ENCODE measurements around the gene DNAJB13. TPM values are rescaled to one million over a fixed set of nuclear protein-coding genes. Genes with fewer than 3 reads are reported as not detected.
A peak's percentile ranks its signal among the peaks of the same experiment; 100 is the strongest.
"Not testable (repeated sequence)": the region's sequence is repeated elsewhere in the genome, so short reads cannot be mapped to it uniquely, and the experiment has no call there.

Gene DNAJB13
- total and polyA plus RNA-seq, 9 donors, result 0.36 to 23.3 (median 2.1) TPM; not detected in 2

DNA sequence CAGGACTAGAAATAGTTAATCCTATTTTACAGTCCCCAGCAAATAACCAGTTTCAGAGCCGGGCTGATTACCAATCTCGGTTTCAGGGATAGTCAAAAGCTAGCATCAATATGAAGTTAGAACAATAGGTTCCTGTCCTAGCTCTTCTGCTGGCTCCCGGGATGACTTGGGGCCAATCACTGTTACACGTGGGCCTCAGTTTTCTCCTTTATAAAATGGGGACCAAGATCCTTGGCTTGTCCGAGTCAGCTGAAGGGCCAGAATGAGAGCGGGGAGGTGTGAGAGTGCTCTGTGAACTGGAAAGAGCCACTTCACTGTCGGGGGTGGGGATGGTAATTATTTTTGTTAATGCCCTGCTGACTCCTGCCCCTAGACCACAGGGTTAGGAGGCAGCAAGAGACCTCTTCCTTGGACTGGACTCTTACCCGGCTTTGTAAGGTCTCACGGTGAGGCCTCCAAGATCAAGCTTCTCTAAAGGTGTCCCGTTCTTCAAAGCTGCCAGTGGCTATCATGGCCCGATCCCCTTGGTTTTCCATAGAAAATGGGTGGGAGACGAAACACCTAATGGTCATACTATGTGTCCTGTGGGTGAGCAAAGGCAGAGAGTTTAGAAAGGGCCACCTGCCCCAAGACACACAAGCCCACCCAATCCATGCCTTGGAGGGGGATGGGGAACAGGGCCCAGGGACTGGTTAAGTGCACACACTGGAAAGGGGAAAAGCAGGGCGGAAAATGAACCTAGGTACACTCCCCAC lies 30.4 kb downstream of the DNAJB13 start:
- no peak overlapping the region for H3K4me3 ChIP-seq
- H3K36me3 ChIP-seq, result no peaks in the 10 kb centered on the region
- H3K27me3 ChIP-seq, result no peaks in the 10 kb centered on the region
- intact Hi-C loops (cut with DNase I), result no loop called here
- no peaks in the 10 kb centered on the region for H3K4me1 ChIP-seq (ENCODE audit: insufficient read depth)
- H3K27ac ChIP-seq, result no peak overlapping the region
- WGBS, 3 donors, result 87 to 90% (median 89%) methylated on average over 13 of the region's 13 CpGs
- TF ChIP-seq, protein P1, sequence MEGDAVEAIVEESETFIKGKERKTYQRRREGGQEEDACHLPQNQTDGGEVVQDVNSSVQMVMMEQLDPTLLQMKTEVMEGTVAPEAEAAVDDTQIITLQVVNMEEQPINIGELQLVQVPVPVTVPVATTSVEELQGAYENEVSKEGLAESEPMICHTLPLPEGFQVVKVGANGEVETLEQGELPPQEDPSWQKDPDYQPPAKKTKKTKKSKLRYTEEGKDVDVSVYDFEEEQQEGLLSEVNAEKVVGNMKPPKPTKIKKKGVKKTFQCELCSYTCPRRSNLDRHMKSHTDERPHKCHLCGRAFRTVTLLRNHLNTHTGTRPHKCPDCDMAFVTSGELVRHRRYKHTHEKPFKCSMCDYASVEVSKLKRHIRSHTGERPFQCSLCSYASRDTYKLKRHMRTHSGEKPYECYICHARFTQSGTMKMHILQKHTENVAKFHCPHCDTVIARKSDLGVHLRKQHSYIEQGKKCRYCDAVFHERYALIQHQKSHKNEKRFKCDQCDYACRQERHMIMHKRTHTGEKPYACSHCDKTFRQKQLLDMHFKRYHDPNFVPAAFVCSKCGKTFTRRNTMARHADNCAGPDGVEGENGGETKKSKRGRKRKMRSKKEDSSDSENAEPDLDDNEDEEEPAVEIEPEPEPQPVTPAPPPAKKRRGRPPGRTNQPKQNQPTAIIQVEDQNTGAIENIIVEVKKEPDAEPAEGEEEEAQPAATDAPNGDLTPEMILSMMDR (IDR thresholded peaks at IDR 0.05), result no peak
- TF ChIP-seq EP300 (IDR thresholded peaks at IDR 0.05), result no peak
- TF ChIP-seq POLR2A (IDR thresholded peaks at IDR 0.05), result no peak
- DNase-seq, result no peak
- H3K9me3 ChIP-seq, result no peaks in the 10 kb centered on the region

DNA sequence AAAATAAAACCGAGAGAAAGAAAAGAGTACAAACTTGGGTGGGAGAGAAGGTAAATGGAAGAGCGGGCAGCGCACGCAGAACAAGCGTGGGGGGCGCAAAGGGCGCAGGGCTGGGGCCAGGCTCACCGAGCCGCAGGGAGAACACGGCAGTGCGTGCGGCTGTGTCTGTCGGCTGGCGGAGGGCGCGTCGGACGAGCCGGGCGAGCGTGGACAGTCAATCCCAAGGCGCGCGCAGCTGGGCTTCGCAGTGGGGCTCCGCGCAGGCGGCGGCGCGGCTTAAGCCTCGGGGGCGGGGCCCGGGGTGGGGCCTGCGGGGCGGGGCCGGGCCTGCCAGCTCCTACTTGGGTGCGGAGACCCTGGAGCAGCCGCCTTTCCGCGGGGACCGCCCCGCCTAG lies 31.8 kb downstream of the DNAJB13 start, which contains the start of gene UCP2:
TSS of gene UCP2 (minus strand) at position 249 of the 395 bp plus-strand sequence. CDS start 4,465 bp downstream, outside the sequence.
- H3K36me3 ChIP-seq, result no peaks in the 10 kb centered on the region
- no peaks in the 10 kb centered on the region for H3K9me3 ChIP-seq
- H3K4me3 ChIP-seq, result peak within 1 kb of the TSS; percentile 36
- peak; percentile 65 to 80 (median 71) for DNase-seq
- no peaks in the 10 kb centered on the region for H3K27me3 ChIP-seq
- intact Hi-C loops (cut with DNase I), result no loop called here
- H3K27ac ChIP-seq, result peak within 1 kb of the TSS in 1 of 2 donors; percentile 58
- no peaks in the 10 kb centered on the region for H3K4me1 ChIP-seq (ENCODE audit: insufficient read depth)
- TF ChIP-seq EP300 (IDR thresholded peaks at IDR 0.05) (no peak), POLR2A (IDR thresholded peaks at IDR 0.05) (no peak)
- TF ChIP-seq, protein P1 (IDR thresholded peaks at IDR 0.05), result no peak
- 0 to 1% (median 0%) methylated on average over 42 to 43 of the region's 43 CpGs for WGBS, 3 donors

DNA sequence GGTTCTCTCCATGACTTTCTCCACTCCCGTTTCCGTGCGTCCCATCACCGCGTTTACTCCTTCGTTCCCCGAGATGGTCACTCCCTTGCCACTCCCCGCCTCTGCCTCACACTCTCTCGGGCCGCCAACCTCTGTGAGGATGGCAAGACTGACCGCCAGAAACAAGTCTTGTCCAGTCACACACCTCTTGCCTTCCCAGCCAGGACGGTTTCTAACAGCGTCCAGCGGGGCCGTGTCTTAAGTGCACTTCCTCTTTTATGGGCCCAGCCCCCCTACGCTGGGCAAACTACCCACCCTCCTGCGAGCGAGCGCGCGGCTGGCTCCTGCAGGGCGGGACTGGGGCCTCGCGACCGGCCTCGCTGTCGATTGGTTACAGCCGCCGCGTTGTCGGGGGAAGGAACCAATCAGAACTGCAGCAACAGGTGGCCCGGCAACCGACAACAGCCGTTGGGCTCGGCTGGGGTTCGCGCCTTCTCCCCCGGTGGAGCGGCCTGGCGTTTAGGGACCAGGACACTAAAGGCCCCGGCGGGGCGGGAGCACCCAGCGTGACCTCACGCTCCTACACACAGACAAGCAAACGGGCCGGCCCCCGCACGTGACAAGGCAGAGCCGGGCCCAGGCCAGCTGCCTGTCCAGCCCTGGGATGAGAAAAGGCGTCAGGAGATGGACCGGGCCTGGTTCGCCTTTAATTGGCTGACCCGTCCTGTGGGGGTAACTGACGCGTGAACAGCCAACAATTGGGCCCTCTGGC lies 32.3 kb downstream of the DNAJB13 start:
- intact Hi-C loops (cut with DNase I), result no loop called here
- Histone ChIP-seq H3K9me3 (no peaks in the 10 kb centered on the region), H3K4me3 (peak overlapping the region; percentile 36), H3K36me3 (no peaks in the 10 kb centered on the region), H3K4me1 (ENCODE audit: insufficient read depth) (no peaks in the 10 kb centered on the region), H3K27me3 (no peaks in the 10 kb centered on the region), H3K27ac (peak overlapping the region in 1 of 2 donors; percentile 58)
- TF ChIP-seq, protein P1 (IDR thresholded peaks at IDR 0.05), result no peak
- peak; percentile 16 for TF ChIP-seq POLR2A (IDR thresholded peaks at IDR 0.05)
- peak; percentile 77 to 85 (median 81) for DNase-seq
- WGBS, 3 donors, result 1% methylated on average over 55 to 56 of the region's 56 CpGs

DNA sequence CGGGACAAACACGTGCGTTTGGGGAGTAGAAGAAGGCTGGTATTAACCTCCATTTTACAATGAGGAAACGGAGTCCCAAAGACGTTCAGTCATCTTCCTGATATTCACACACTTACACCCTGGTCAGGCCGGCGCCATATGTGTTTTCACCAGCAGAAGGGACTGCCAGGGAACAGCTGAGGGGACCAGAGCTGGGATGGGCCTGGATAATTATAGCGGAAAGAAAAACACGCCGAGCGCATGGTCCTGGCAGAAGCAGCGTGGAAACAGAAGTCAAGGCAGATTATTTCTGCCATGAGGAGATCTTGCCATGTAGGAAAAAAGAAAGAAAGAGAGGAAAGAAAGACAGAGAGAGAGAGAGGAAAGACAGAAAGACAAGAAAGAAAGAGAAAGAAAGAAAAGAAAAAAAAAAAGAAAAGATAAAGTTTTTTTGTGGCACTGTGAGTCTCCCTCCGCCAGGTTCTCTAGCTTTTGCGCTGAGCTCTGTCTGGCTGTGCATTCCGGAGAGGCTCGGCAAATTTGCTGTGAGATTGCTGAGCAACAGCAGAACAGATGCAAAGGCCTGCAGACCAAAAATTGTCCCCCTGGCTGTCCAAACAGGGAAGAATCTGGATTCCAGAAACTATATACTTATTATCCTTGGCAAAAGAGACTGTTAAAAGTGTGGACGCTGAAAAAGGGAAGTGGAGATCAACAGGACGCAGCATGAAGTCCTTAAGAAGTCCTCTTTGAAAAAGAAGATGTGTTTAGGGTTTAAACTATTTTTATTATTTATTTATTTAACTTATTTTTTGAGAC lies 33.1 kb downstream of the DNAJB13 start:
- H3K27ac ChIP-seq, result peak overlapping the region in 1 of 2 donors; percentile 23
- peak overlapping the region; percentile 36 for H3K4me3 ChIP-seq
- H3K36me3 ChIP-seq, result no peaks in the 10 kb centered on the region
- no peaks in the 10 kb centered on the region for H3K4me1 ChIP-seq (ENCODE audit: insufficient read depth)
- no peaks in the 10 kb centered on the region for H3K9me3 ChIP-seq
- TF ChIP-seq, protein P1 (IDR thresholded peaks at IDR 0.05), result no peak
- no peak for TF ChIP-seq EP300 (IDR thresholded peaks at IDR 0.05)
- intact Hi-C loops (cut with DNase I), result no loop called here
- H3K27me3 ChIP-seq, result no peaks in the 10 kb centered on the region
- 50 to 56% (median 53%) methylated on average over 18 of the region's 18 CpGs for WGBS, 3 donors
- DNase-seq, result no peak

DNA sequence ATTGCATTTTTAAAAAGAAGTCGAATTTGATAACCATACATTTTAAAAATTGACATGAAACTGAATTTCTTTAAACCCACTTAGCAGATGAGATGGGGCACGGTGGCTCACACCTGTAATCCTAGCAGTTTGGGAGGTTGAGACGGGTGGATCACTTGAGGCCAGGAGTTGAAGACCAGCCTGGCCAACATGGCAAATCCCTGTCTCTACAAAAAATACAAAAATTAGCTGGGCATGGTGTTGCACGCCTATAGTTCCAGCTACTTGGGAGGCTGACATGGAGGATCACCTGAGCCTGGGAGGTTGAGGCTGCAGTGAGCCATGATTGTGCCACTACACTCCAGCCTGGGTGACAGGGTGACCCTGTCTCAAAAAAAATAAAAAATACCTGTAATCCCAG lies 34.8 kb downstream of the DNAJB13 start:
- H3K27ac ChIP-seq; H3K27me3 ChIP-seq; H3K4me1 ChIP-seq (ENCODE audit: insufficient read depth); H3K4me3 ChIP-seq; DNase-seq; intact Hi-C loops (cut with DNase I); H3K36me3 ChIP-seq; H3K9me3 ChIP-seq: not testable (repeated sequence)
- WGBS, 3 donors, result 87 to 93% (median 89%) methylated on average over 4 of the region's 4 CpGs
